ENCODE data around the gene ATP5MC2.
"Not testable (repeated sequence)": the region's sequence is repeated elsewhere in the genome, so short reads cannot be mapped to it uniquely, and the experiment has no call there.

Gene ATP5MC2

GRCh38 chr12:53675701-53676607, at the start of gene ATP5MC2:
Gene ATP5MC2, minus strand, starts transcription at chr12:53676083. Its CDS starts 3,469 bp downstream, at chr12:53672614.
- peak within 1 kb of the TSS; percentile 75 for H3K27ac ChIP-seq
- in situ Hi-C loops (cut with HindIII; ENCODE audit: low pct_ligation_motif_present, low sequenced_read_pairs) = no loop called here

GRCh38 chr12:53722450-53723041, 46.7 kb upstream of the ATP5MC2 start:
- in situ Hi-C loops (cut with HindIII; ENCODE audit: low pct_ligation_motif_present, low sequenced_read_pairs) = no loop called here
- no peak for DNase-seq
- Histone ChIP-seq H3K27ac (no peak overlapping the region), H3K4me3 (ENCODE audit: low read depth, low read length) (no peak overlapping the region), H3K36me3 (replicated peaks) (peaks cover 34% of the 10 kb centered on the region), H3K27me3 (replicated peaks) (no peaks in the 10 kb centered on the region)
- no peak for TF ChIP-seq CTCF (IDR thresholded peaks at IDR 0.05; ENCODE audit: low read depth, low read length, missing control alignments)

More at GRCh38 chr12:53675701-53676607, at the start of gene ATP5MC2:
- Histone ChIP-seq H3K36me3 (replicated peaks) (peaks cover 27% of the 10 kb centered on the region), H3K4me3 (ENCODE audit: low read depth, low read length) (peak within 1 kb of the TSS; percentile 95), H3K27me3 (replicated peaks) (no peaks in the 10 kb centered on the region)
- peak; percentile 100 for TF ChIP-seq CTCF (IDR thresholded peaks at IDR 0.05; ENCODE audit: low read depth, low read length, missing control alignments)
- peak; percentile 97 for DNase-seq

GRCh38 chr12:53720946-53721345, 45.1 kb upstream of the ATP5MC2 start:
- no peak for DNase-seq
- TF ChIP-seq CTCF (IDR thresholded peaks at IDR 0.05; ENCODE audit: low read depth, low read length, missing control alignments) = no peak
- Histone ChIP-seq H3K4me3 (ENCODE audit: low read depth, low read length) (no peak overlapping the region), H3K27me3 (replicated peaks) (no peaks in the 10 kb centered on the region), H3K36me3 (replicated peaks) (peaks cover 34% of the 10 kb centered on the region), H3K27ac (no peak overlapping the region)
- in situ Hi-C loops (cut with HindIII; ENCODE audit: low pct_ligation_motif_present, low sequenced_read_pairs) = no loop called here

- TF ChIP-seq CTCF (IDR thresholded peaks at IDR 0.05; ENCODE audit: low read depth, low read length, missing control alignments) = no peak
- no peaks in the 10 kb centered on the region for H3K27me3 ChIP-seq (replicated peaks)
- H3K4me3 ChIP-seq (ENCODE audit: low read depth, low read length) = no peak overlapping the region
- H3K36me3 ChIP-seq (replicated peaks) = peaks cover 41% of the 10 kb centered on the region
- DNase-seq = no peak
- no peak overlapping the region for H3K27ac ChIP-seq
- in situ Hi-C loops (cut with HindIII; ENCODE audit: low pct_ligation_motif_present, low sequenced_read_pairs) = no loop called here
These were observed 43.8 kb upstream of the ATP5MC2 start for GRCh38 chr12:53719649-53720048.

- DNase-seq; H3K4me3 ChIP-seq (ENCODE audit: low read depth, low read length); H3K27ac ChIP-seq; in situ Hi-C loops (cut with HindIII; ENCODE audit: low pct_ligation_motif_present, low sequenced_read_pairs); H3K27me3 ChIP-seq (replicated peaks): not testable (repeated sequence)
- H3K36me3 ChIP-seq (replicated peaks) = peaks cover 36% of the 10 kb centered on the region
These were observed 42.7 kb upstream of the ATP5MC2 start for GRCh38 chr12:53718567-53718966.

GRCh38 chr12:53717319-53717718, 41.4 kb upstream of the ATP5MC2 start:
- Histone ChIP-seq H3K27me3 (replicated peaks) (no peaks in the 10 kb centered on the region), H3K27ac (no peak overlapping the region), H3K36me3 (replicated peaks) (peaks cover 28% of the 10 kb centered on the region), H3K4me3 (ENCODE audit: low read depth, low read length) (no peak overlapping the region)
- no peak for DNase-seq
- in situ Hi-C loops (cut with HindIII; ENCODE audit: low pct_ligation_motif_present, low sequenced_read_pairs) = no loop called here
- TF ChIP-seq CTCF (IDR thresholded peaks at IDR 0.05; ENCODE audit: low read depth, low read length, missing control alignments) = no peak
